ENCODE measurements around the gene ZRSR2.
A peak's percentile ranks its signal among the peaks of the same experiment; 100 is the strongest.
"Not testable (repeated sequence)": the region's sequence is repeated elsewhere in the genome, so short reads cannot be mapped to it uniquely, and the experiment has no call there.

ZRSR2 gene

DNA sequence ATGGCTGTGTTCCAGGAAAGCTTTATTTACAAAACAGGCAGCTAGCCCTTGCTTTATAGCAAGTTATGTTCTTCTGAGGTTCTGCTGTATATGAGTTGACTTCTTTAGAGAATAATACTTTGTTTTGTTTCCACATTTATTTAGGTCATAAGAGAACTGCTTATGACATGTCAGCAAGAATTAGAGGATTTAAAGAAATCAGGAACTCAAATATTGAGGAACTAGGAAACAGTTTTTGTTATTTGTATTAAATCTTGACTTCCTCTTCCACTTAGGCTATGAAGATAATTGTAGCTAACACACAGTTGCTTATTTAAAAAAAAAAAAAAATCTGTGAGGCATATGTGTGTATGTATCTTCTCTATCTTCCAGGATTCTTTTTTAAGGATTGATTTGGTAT lies 14.3 kb downstream of the ZRSR2 start:
- DNase-seq: no peak

DNA sequence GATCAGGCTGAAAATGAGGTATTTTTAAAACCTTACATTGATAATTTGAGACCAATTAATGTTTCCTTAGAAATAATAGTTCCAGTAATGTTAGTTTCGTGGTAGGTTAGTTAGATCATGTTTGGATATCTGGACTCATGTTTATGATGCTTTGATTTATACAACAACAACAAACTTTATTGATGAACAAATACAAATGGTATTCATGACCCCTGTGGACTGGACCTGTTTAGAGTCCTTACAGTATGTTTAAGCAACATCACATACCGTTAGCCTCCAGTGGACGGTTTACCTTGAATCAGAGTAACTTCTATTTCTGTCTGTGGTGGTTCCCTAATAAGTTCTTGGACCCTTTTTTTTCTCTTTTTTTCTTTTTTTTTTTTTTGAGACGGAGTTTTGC lies 18.0 kb downstream of the ZRSR2 start:
- no peak for DNase-seq

DNA sequence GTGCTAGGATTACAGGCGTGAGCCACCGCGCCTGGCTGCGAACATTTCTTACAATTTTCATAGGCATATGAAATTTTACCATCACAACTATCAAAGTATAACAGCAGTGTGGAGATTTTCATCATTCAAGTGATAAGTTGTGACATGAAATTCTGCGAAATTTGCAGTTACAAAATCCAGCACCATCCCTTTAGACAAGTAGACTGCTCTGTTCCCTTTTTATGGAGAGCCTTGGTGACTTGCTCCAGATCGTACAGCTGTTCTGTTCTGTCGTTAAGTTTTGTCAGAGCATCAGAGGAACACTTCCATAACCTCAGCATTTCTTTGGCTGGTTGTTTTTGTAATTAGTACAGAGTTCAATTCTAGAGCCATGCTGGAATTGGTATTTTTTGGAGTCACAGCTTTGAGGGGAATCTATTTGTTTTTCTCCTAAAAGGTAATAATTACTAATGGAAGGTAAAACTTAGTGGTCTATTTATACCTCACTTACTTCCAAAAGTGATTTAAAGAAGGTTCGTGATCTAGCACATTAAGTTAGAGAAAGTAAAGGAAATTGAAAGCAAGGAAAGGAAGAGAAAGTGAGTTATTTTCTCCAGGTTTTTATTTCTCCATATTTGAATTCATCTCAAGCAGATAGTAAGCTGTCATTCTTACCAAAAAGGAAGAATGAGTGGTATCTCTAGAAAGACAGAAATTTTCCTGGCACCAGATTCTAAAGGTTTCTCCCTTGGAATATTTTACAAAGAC lies 22.1 kb downstream of the ZRSR2 start:
- DNase-seq: no peak

DNA sequence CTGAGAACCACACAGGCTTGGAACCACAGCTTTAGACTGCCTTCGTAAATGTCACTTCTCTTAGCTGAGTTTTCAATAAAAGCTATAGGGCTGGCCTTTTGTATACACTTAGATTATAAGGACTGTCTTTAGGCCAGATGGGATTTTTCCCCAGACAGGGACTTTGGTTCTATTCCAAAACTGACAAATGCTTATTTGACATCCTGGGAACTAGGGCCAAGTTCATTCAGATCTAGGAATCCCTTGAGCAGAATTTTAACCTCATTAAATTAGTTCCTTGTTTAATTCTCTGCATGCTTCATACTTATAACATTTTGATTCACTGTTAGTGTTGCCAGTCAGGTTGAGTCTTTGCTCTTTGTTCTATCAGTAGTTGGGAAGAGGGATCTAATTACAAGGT lies 23.1 kb downstream of the ZRSR2 start:
- DNase-seq: no peak

DNA sequence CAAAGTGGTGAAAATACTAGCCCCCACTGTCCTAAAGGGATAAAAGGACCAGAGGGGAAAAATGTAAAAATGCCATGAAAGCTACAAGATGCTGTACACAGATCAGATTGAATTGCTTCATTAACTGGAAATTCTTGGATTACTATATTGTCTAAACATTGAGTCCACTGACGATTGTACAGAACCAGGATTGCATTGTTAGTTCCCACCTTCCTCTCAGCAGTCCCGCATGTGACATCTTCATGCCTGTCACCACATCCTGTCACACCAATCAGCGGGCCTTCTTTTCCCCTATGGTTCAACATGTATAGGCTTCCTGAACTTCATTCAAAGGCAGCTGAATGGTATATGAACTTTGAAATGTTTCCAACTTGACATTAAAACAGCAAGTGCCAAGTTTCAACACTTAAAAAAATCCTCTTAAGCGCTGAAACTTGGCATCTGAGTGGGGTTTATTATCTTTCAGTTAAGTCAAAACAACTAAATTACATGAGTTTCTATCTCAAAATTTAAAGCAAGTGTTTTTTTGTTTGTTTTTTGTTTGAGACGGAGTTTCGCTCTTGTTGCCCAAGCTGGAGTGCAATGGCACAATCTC lies 24.6 kb downstream of the ZRSR2 start:
- no peak for DNase-seq

DNA sequence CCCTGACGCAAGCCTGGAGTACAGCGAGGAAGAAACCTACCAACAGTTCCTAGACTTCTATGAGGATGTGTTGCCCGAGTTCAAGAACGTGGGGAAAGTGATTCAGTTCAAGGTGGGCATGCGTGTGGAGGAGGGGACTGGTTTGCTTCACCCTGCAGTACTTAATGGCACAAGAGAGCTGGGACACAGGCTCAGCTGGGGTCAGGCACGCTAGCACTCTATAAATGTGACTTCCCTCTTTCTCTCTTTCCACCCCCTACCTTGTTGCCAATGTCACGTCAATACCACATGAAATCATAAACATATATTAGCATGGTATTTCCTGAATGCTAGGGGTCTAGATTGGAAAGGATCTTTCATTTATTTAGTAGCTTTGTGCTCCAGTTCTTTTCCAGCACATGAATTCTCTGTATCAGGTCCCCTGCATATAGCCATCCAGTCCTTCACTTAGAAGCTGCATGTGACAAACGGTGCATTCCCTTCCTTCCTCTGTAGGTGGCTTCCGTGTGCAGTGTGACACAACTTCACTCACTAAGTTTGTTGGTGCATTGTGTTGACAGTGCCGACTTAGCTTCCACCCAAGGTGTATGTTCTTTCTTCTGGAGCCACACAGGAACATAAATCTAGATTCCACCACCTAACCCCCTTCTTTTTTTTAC lies 25.6 kb downstream of the ZRSR2 start:
- peak; percentile 31 for DNase-seq

DNA sequence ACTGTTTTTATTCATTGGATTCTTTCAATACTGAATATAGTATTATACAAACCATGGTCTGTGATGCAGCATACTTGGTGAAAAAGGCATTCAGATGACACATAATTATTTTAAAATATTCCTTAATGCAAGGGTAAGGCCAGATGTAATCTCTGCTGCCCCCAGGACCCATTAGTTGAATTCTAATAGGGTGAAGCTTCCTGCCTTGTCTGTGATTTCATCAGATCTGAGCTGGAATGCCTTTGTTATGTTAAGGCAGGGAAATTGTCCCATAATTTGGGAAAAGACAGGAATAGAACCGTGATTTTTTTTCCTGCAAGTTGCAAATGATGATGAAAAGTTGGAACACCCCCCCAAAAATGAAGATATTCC lies 26.1 kb downstream of the ZRSR2 start:
- no peak for DNase-seq

DNA sequence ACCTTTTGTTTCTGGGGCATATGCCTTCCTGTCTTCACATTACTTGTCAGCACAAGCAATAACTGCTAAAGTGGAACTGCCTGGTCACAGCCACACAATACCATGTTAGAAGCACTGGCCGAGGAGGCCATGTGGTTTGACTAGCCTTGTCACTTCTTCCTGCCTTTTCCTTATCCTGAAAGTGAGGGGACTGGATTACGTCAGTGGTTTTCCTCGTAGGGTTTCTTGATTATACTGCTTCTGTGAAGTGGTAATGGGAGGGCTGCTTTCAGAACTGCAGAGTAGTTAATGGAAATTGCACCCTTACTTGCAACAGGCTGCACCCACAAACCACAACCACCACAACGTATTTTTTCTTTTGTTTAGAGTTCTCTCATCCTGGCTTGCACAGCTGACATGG lies 26.6 kb downstream of the ZRSR2 start:
- peak; percentile 31 for DNase-seq

DNA sequence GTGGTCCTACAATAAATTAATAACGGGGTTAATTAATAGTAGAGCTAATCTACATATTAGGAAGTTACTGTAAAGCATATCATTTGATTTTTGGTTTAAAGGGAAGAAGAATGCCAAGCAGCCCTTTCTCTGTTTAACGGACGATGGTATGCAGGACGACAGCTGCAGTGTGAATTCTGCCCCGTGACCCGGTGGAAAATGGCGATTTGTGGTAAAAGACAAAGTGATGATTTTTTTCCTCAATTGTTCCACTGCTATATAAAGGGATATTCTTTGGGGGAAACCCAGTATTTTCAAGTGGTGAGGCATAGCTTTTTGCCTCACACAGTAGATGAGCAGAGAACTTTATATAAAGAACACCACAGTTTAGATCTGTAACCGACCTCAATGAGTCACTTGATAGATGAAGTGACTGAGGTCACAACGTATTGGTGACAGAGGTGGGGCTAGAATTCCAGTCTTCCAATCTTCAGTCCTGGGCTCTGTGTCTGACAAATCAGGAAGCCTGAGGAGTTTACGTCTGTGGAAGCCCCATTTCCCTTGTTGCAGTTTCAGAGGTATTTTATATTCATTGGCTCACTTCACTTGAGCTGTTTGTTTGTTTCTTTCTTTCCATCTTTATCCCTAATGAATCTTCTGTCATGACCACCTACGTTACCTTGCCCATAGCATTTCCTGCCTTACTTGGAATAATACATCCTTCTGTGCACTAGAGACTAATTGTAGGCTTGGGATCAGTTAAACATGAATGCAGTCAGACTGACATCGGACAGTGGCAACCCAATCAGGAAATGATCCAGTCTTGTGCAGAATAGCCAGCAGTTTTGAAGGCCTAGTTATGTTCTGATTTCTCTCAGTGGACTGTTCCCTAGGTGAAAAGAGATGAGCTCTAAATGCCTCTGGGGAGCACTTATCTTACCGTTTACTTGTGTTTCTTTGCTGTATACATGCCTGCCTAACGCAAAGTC lies 30.1 kb downstream of the ZRSR2 start:
- DNase-seq: no peak

DNA sequence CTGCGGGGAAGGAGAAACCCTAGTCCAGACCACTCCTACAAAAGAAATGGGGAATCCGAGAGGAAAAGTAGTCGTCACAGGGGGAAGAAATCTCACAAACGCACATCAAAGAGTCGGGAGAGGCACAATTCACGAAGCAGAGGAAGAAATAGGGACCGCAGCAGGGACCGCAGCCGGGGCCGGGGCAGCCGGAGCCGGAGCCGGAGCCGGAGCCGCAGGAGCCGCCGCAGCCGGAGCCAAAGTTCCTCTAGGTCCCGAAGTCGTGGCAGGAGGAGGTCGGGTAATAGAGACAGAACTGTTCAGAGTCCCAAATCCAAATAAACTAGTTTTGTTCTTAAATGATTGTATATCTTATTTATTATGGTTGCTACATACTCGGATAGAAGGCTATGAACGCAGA lies 32.6 kb downstream of the ZRSR2 start:
- no peak for DNase-seq

DNA sequence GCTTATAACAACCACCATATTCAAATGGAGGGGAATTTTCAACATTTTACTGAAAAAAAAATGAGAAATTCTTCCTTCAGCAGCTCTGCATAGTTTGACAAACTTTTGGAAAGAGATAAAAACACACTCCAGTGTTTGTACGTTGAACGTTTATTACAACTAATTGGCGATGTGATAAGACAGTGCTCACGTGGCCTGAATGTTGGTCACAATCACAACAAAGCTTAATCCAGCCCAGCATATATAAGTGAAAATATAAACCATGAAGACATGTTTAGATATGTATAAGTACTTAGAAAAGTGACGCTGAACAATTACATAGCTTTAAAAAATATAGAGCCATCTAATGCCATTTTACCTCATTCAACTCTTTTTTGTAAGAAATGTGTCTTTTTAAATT lies 35.7 kb downstream of the ZRSR2 start:
- no peak for DNase-seq

DNA sequence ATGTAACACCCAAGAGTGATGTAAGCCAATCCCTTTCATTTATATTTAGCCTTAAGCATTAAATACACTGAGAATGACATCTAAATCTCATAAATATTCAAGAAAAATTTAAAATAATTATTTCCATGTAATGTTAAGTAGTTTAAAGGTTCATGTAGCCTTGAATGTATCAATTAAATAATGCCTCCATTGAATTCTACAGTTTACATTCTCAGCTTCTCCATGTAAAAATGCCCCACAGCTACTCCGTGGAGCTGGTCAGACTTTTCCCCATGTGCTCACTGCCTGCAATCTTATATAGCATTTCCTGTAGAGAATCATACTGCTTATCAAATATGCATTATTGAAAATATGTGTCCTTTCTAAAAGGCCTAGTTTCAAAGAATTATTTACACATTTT lies 38.9 kb downstream of the ZRSR2 start:
- DNase-seq: no peak

DNA sequence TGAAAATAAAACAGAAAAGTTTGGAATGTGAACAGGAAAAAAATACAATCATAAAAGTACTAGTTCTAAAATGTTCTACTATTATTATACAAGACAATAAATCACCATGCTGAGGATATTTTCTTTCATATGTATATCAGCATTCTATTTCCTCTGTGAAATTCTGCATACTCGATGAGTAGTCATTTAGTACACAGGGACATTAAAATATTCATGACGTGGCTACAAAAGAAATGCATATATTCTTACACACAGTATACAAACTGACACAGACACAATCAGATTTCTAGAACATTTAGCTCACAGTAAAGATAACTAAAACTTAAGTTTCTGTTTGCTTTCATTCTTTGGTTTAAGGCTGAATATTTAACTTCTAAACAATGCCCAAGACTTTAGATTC lies 41.1 kb downstream of the ZRSR2 start:
- not testable (repeated sequence) for DNase-seq

DNA sequence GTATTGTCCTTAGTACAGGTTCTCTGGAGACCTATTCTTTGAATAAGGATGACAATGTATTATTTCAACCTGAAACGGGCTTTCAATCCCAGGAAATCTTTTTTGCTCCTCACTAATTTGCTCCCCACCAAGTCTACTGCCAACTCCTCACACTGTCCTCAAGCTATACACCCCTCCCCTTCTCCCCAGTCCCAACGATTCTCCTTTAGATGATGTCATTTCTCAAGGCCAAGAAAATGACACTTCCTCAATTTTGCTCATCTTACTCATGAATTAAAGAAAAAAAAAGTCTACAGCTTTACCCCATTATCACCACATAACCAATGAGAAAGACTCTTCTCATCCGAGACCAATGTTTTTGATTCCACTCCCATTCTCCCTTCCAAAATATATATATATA lies 43.8 kb downstream of the ZRSR2 start:
- DNase-seq: no peak

DNA sequence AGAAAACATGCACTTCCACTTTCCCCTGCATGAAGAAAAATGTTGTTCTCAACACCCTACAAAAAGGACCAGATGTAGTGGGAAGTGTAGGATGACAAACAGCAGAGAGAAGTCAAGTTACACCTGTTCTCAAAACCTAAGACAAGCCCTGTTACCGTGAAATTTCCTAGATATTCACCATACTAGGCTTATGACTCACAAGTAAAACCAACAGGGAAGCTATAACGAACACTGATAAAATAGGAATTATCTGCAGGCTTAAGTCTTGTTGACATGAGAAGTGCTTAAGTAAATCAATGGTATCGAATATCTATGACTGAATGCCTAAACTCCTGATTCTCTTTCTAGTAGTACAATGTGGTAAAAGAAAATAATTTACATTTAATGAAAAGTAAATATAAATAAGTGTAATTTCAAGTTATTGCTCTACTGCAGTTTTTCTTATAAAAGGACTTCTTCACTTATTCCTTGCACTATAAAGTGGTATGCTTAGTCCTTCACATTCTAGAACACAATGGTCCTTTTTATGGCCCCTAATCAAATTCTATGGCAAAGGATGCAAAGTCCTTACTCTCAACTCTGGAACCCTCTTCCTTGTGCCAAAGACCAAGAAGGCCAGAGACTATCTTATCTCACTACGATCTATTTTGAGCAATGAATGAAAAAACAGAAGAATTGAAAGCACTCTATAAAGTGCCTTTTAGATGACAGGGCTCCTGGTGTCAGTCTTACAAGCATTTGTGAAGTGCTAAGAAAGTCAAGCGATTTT lies 44.7 kb downstream of the ZRSR2 start:
- DNase-seq: no peak

DNA sequence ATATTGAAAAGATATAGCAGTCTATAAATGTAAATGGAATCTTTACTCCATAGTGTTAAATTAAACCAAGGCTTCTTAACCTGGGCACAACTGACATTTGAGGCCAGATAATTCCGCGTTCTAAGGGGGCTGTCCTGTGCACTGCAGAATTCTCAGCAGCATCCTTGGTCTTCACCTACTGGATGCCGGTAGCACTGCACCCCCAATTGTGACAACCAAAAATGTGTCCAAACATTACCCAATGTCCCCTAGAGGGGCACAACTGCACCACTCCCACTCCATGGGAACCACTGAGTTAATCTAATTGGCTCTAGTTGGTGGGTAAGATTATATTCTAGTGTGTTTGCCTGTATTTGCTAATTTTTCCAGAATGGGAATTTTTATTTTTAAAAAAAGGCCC lies 47.7 kb downstream of the ZRSR2 start:
- DNase-seq: no peak

DNA sequence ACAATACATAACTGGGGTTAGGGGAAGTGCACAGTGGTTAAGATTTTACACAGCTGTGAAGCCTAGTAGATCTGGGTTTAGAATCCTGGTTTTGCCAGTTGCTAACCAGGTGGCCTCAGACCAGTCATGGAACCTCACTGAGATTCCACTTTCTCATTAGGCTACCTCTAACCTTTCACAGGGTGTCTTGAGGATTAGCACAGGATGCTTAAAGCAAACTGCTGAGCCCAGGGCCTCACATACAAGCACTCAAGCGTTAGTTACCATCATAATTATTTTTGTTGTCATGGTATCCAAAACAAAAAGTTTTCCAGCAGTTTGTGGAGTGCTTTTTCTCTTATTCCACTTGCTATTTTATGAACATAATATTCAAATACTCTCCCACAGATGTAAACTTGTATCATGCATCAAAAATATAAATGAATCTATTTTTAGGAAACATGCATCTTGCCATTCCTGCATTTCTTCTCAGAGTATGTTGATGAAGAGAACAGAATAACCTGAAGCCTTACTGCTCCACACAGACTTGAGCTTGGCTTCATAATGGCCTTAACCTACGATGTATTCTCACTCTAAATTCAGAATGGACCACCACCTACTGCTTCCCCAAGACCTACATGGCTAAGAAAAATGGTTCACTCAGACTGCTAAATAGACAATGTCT lies 51.7 kb downstream of the ZRSR2 start:
- DNase-seq: no peak

DNA sequence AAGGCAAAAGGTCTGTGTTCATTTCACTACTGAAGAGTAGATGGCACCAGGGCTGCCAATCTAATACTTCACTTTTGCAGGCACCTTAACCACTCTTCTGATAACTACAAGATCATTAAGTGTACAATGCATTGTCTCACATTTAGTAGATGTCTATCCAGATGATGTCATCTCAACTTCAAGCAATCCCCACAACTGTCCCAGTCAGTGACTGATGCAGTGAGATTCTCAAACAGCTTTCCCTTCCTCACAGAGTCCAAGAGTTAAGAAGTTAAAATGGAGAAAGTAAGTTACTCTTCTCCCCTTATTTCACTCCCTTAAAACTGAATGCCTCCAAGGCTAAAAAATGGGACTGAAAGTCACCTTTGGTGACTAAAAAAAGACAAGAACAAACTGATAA lies 53.7 kb downstream of the ZRSR2 start:
- DNase-seq: no peak

DNA sequence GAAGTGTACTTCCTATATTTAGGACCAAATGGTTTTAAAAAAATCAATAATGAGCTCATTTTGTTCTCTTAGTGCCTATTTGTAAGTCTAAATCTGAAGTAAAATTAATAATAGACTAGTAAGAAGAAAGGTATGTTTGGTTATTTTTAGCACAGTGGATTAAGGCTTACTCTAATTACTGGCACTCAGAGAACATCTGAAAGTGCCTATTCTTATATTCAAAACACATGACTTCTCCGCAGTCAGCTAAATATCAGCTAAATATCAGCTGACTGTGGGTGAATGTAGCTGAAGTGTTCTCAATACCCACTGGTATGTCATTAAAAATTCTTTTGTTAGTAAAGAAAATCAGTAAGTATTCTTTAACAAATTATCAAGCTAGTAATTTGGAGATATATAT lies 58.3 kb downstream of the ZRSR2 start:
- no peak for DNase-seq

DNA sequence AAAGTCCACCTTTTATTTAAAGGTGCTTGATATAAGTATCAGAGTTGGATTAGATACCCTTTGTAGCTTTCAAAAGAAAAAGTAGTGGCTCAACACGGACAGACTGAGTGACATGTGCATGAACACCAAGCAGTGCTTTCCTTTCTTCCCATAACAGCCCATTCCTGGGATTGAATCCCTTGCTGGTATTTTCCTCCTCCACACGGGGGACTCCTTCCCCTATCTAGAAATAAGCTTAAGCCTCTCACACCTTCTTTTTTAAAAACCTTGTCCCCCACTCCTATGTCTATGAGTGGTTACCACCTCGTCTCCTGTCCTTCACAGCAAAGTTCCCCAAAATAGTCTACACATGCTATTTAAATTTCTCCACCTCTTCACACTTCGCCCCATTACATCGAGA lies 59.3 kb downstream of the ZRSR2 start:
- DNase-seq: no peak

DNA sequence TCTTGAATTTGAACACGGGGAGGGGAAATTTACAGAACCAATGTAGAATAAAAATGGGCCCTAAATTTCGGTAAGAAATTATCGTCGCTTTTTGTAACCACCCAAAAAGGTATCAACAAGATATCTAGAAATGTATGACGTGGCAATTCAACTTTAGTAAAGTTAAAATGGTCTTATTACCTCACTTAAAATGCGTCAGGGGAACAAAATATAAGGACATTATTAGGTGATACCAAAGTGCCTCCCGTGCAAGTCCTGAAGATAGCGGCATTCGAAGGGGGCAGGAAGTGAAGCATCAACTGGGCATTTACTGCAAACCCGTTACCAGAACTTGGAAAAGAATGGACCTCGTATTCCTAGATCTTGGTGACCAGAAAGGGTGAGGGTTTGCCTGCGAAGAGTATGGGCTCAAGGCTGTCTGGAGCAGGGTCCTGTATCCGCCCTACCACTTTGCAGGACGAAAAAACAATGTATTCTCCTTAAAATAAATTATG lies 63.3 kb downstream of the ZRSR2 start:
- DNase-seq: no peak

Measured in stimulated activated CD4-positive, alpha-beta T cell treated with anti-CD3 and anti-CD28 coated beads, Interleukin-4, amount 100 ng/mL, for 24 hours (primary cell).